DOHH2 (cell line): ENCODE data around the gene CCDC88A.

Experiments used
- H3F3A ChIP-seq: fragments of 200-600 bp; sonication (generic), shearing (Covaris generic); 2 replicates; pipeline ENCODE4 v1.6.0; 2016; ENCODE audit warnings: antibody characterized with exemption, mild to moderate bottlenecking; ENCODE audit not compliant: control insufficient read depth, insufficient read depth
- H3K27ac ChIP-seq: fragments of 200-600 bp; sonication (generic); 2 replicates; pipeline ENCODE4 v1.5.1; 2014; ENCODE audit warnings: low read depth, mild to moderate bottlenecking, low read length, moderate library complexity
- H3K27me3 ChIP-seq: fragments of 200-600 bp; sonication (generic); 2 replicates; pipeline ENCODE4 v1.6.1; 2014; ENCODE audit warnings: mild to moderate bottlenecking, low read length, mixed read lengths; ENCODE audit not compliant: control insufficient read depth
- H3K36me3 ChIP-seq: fragments of 200-600 bp; sonication (generic); 2 replicates; pipeline ENCODE4 v1.6.1; 2014; ENCODE audit warnings: mild to moderate bottlenecking, low read length, moderate library complexity, mixed read lengths; ENCODE audit not compliant: control insufficient read depth
- H3K4me1 ChIP-seq: fragments of 200-600 bp; sonication (generic); 2 replicates; pipeline ENCODE4 v1.6.1; 2014; ENCODE audit warnings: mild to moderate bottlenecking, low read length, mixed read lengths; ENCODE audit not compliant: control insufficient read depth
- H3K4me2 ChIP-seq: fragments of 200-600 bp; sonication (generic); 2 replicates; pipeline ENCODE4 v1.6.0; 2014; ENCODE audit warnings: mild to moderate bottlenecking, low read length, moderate library complexity
- H3K4me3 ChIP-seq: fragments of 200-600 bp; sonication (generic); 2 replicates; pipeline ENCODE4 v1.5.1; 2014; ENCODE audit warnings: mild to moderate bottlenecking, low read length, mixed read lengths
- H3K79me2 ChIP-seq: fragments of 200-600 bp; sonication (generic); 2 replicates; pipeline ENCODE4 v1.6.1; 2014; ENCODE audit warnings: mild to moderate bottlenecking, low read length, mixed read lengths; ENCODE audit not compliant: control insufficient read depth
- H3K9me2 ChIP-seq: fragments of 200-600 bp; sonication (generic); replicated peaks from 2 replicates; pipeline ENCODE4 v1.6.1; 2014; ENCODE audit warnings: mild to moderate bottlenecking, low read length, mixed read lengths; ENCODE audit not compliant: control insufficient read depth
- H3K9me3 ChIP-seq: fragments of 200-600 bp; sonication (generic); 2 replicates; pipeline ENCODE4 v1.6.1; 2014; ENCODE audit warnings: antibody characterized with exemption, low read length, mixed read lengths; ENCODE audit not compliant: control insufficient read depth, insufficient read depth
- H4K20me1 ChIP-seq: fragments of 200-600 bp; sonication (generic); 2 replicates; pipeline ENCODE4 v1.6.0; 2014; ENCODE audit warnings: low read depth, mild to moderate bottlenecking, antibody characterized with exemption, low read length, moderate library complexity; ENCODE audit not compliant: control insufficient read depth, insufficient read depth
- EZH2phosphoT487 ChIP-seq: fragments of 200-600 bp; sonication (generic); IDR thresholded peaks from 2 replicates; pipeline ENCODE4 v1.6.1; 2017; ENCODE audit warnings: borderline replicate concordance, mild to moderate bottlenecking, antibody characterized with exemption, low read length, moderate library complexity, mixed read lengths
- TF ChIP-seq, protein P1 (sequence below): fragments of 200-600 bp; sonication (generic); IDR thresholded peaks from one replicate; pipeline ENCODE4 v1.5.1; 2014; ENCODE audit warnings: antibody characterized with exemption, mild to moderate bottlenecking, low read depth, low read length; ENCODE audit not compliant: poor library complexity, severe bottlenecking

Gene CCDC88A

GRCh38 chr2:55401124-55401523, 18.5 kb downstream of the CCDC88A start:
- H3K9me3 ChIP-seq: no peaks in the 10 kb centered on the region
- H3K36me3 ChIP-seq: peaks cover 51% of the 10 kb centered on the region
- H3F3A ChIP-seq: peaks cover 2% of the 10 kb centered on the region; the same call in 1 of the 2 replicates
- H3K9me2 ChIP-seq: no peaks in the 10 kb centered on the region
- no peak overlapping the region for H3K4me2 ChIP-seq
- H4K20me1 ChIP-seq: peaks cover 2% of the 10 kb centered on the region; the same call in 1 of the 2 replicates
- no peaks in the 10 kb centered on the region for H3K27me3 ChIP-seq
- TF ChIP-seq, protein P1, sequence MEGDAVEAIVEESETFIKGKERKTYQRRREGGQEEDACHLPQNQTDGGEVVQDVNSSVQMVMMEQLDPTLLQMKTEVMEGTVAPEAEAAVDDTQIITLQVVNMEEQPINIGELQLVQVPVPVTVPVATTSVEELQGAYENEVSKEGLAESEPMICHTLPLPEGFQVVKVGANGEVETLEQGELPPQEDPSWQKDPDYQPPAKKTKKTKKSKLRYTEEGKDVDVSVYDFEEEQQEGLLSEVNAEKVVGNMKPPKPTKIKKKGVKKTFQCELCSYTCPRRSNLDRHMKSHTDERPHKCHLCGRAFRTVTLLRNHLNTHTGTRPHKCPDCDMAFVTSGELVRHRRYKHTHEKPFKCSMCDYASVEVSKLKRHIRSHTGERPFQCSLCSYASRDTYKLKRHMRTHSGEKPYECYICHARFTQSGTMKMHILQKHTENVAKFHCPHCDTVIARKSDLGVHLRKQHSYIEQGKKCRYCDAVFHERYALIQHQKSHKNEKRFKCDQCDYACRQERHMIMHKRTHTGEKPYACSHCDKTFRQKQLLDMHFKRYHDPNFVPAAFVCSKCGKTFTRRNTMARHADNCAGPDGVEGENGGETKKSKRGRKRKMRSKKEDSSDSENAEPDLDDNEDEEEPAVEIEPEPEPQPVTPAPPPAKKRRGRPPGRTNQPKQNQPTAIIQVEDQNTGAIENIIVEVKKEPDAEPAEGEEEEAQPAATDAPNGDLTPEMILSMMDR: no peak
- TF ChIP-seq EZH2phosphoT487: no peak
- H3K79me2 ChIP-seq: peaks cover 68% of the 10 kb centered on the region
- H3K4me3 ChIP-seq: no peak overlapping the region
- H3K4me1 ChIP-seq: peaks cover 8% of the 10 kb centered on the region; the same call in 1 of the 2 replicates
- H3K27ac ChIP-seq: no peak overlapping the region

GRCh38 chr2:55400332-55400731, 19.3 kb downstream of the CCDC88A start:
- Histone ChIP-seq H3K4me1 (peaks cover 6% of the 10 kb centered on the region; the same call in 1 of the 2 replicates), H4K20me1 (no peaks in the 10 kb centered on the region), H3K9me3 (no peaks in the 10 kb centered on the region), H3K27me3 (no peaks in the 10 kb centered on the region), H3F3A (peaks cover 2% of the 10 kb centered on the region; the same call in 1 of the 2 replicates), H3K27ac (no peak overlapping the region), H3K36me3 (peaks cover 47% of the 10 kb centered on the region), H3K4me2 (no peak overlapping the region), H3K79me2 (peaks cover 67% of the 10 kb centered on the region), H3K9me2 (no peaks in the 10 kb centered on the region), H3K4me3 (no peak overlapping the region)
- no peak for TF ChIP-seq EZH2phosphoT487
- TF ChIP-seq, protein P1: no peak

DNA sequence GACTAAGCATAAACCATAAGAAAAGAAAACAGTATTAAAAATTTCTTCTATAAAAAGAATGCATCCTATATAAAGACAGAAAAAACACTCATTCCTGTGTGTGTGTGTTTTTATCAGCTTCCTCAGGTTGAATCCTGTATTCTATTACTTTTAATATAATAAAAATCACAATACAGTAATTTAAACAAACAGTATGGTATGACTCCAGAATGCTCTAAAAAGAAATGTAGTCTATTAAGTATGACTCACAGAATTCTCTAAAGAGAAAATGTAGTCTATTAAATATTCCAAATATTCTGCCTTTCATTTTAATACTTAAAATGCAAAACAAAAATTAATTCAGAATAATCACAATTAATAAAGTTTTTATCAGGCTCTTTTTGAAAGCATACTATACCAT, 19.8 kb downstream of the CCDC88A start:
- Histone ChIP-seq H3K9me2 (no peaks in the 10 kb centered on the region), H3K27ac (no peak overlapping the region), H3K79me2 (peaks cover 67% of the 10 kb centered on the region), H3K4me3 (no peak overlapping the region), H4K20me1 (no peaks in the 10 kb centered on the region), H3K4me2 (no peak overlapping the region), H3K36me3 (peaks cover 46% of the 10 kb centered on the region), H3K27me3 (no peaks in the 10 kb centered on the region), H3F3A (peaks cover 2% of the 10 kb centered on the region; the same call in 1 of the 2 replicates), H3K9me3 (no peaks in the 10 kb centered on the region), H3K4me1 (peaks cover 3% of the 10 kb centered on the region; the same call in 1 of the 2 replicates)
- TF ChIP-seq, protein P1: no peak
- TF ChIP-seq EZH2phosphoT487: no peak
